Muscle layer of duodenum (tissue), 2 donors: Measurements from ENCODE around the gene OGDH.
"Not testable (repeated sequence)": the region's sequence is repeated elsewhere in the genome, so short reads cannot be mapped to it uniquely, and the experiment has no call there.

Source experiments
- H3K27ac ChIP-seq: one replicate; pipeline ENCODE4 v1.7.0; 2013; ENCODE audit warnings: mild to moderate bottlenecking, low read length
- H3K27me3 ChIP-seq: one replicate; pipeline ENCODE4 v1.7.0; 2013; ENCODE audit warnings: low read depth, mild to moderate bottlenecking, control low read depth, low read length
- H3K36me3 ChIP-seq, 2 donors: one replicate each; pipeline ENCODE4 v1.7.0; 2013; ENCODE audit warnings: low read length in 2 of 2, control low read depth in 1 of 2, mild to moderate bottlenecking in 1 of 2; ENCODE audit not compliant: insufficient read depth in 2 of 2, control insufficient read depth in 1 of 2
- H3K4me1 ChIP-seq, 2 donors: one replicate each; pipeline ENCODE4 v1.7.0; 2013; ENCODE audit warnings: low read length in 2 of 2, mild to moderate bottlenecking in 2 of 2, control low read depth in 1 of 2, moderate library complexity in 1 of 2; ENCODE audit not compliant: insufficient read depth in 2 of 2, control insufficient read depth in 1 of 2
- H3K4me3 ChIP-seq, 2 donors: one replicate each; pipeline ENCODE4 v1.7.0; 2013; ENCODE audit warnings: low read length in 2 of 2, low read depth in 1 of 2, mild to moderate bottlenecking in 1 of 2
- H3K9me3 ChIP-seq, 2 donors: one replicate each; pipeline ENCODE4 v1.7.0; 2013; ENCODE audit warnings: low read length in 2 of 2, control low read depth in 1 of 2, mild to moderate bottlenecking in 1 of 2; ENCODE audit not compliant: control insufficient read depth in 1 of 2
- donor health status: healthy.

Gene OGDH

GRCh38 chr7:44581879-44582603 is 24.4 kb upstream of the OGDH start, which contains the start of gene TMED4:
TSS of gene TMED4 (minus strand) at chr7:44582231. CDS start at chr7:44582206, 25 bp downstream.
- Histone ChIP-seq H3K27ac (peak within 1 kb of the TSS; percentile 99), H3K4me3 (peak within 1 kb of the TSS; percentile 90), H3K4me1 (peaks cover 6 to 16% of the 10 kb centered on the region in 2 donors), H3K9me3 (no peaks in the 10 kb centered on the region), H3K36me3 (peaks cover 11 to 22% of the 10 kb centered on the region in 2 donors), H3K27me3 (no peaks in the 10 kb centered on the region)

- Histone ChIP-seq H3K36me3 (peaks cover 11 to 17% of the 10 kb centered on the region in 2 donors), H3K4me1 (peaks cover 6 to 16% of the 10 kb centered on the region in 2 donors), H3K27me3 (no peaks in the 10 kb centered on the region), H3K27ac (peak overlapping the region; percentile 99), H3K4me3 (peak overlapping the region; percentile 90), H3K9me3 (no peaks in the 10 kb centered on the region)
Observed at GRCh38 chr7:44583146-44583865, 23.1 kb upstream of the OGDH start.

GRCh38 chr7:44587843-44588711 is 18.4 kb upstream of the OGDH start:
- no peak overlapping the region for H3K27ac ChIP-seq
- no peak overlapping the region for H3K4me3 ChIP-seq
- H3K4me1 ChIP-seq, result no peaks in the 10 kb centered on the region
- H3K9me3 ChIP-seq, result no peaks in the 10 kb centered on the region
- no peaks in the 10 kb centered on the region for H3K27me3 ChIP-seq
- H3K36me3 ChIP-seq, result no peaks in the 10 kb centered on the region

DNA sequence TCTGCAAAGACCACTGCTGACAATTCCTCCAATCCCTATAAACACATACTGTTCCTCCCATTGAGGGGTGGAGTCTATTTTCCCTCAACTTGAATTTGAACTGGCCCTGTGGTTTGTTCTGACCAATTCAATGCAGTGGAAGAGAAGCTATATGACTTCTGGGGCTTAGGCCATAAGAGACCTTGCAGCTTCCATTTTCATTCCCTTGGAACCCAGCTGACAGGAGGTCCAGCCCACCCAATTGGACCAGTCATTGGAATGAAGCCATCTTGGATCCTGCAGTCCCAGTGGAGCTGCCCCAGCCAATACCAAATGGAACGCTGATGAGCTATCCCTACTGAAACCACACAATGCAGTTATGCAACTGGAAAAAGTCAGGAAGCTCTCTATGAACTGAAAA is 15.5 kb upstream of the OGDH start:
- no peaks in the 10 kb centered on the region for H3K9me3 ChIP-seq
- H3K27me3 ChIP-seq, result no peaks in the 10 kb centered on the region
- H3K36me3 ChIP-seq, result no peaks in the 10 kb centered on the region
- H3K4me1 ChIP-seq, result no peaks in the 10 kb centered on the region
- H3K27ac ChIP-seq, result no peak overlapping the region
- H3K4me3 ChIP-seq, result no peak overlapping the region

DNA sequence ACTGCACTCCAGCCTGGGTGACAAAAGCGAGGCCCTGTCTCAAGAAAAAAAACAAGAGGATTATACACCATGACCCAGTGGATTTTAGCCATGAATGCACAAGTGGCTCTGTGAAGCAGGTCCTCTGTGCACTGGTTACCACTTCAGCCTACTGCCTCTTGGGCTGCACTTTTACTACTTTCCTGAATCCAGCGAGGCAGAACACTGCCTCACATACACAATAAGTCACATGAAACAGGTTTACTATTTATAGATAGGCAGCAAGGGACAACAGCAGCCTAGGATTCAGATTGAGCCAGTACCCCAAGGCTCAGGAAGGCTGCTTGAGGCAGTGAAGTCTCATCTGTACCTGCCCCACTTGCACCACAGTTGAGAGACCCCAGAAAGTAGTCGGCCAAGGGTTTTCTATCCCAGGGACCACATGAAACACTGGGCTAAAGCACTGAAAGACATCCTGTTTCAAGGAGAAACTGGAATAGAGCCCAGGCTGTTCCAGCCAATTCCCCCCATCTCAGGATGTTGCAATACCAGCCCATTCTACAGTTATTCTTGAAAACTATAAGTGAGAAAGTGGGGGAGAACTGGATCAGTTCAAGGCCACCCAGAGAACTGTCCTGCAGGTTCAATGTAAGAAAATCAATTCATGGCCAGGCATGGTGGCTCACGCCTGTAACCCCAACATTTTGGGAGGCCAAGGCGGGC is 10.3 kb upstream of the OGDH start:
- Histone ChIP-seq H3K27ac (no peak overlapping the region), H3K4me3 (no peak overlapping the region), H3K9me3 (no peaks in the 10 kb centered on the region), H3K27me3 (no peaks in the 10 kb centered on the region), H3K4me1 (no peaks in the 10 kb centered on the region), H3K36me3 (no peaks in the 10 kb centered on the region)

DNA sequence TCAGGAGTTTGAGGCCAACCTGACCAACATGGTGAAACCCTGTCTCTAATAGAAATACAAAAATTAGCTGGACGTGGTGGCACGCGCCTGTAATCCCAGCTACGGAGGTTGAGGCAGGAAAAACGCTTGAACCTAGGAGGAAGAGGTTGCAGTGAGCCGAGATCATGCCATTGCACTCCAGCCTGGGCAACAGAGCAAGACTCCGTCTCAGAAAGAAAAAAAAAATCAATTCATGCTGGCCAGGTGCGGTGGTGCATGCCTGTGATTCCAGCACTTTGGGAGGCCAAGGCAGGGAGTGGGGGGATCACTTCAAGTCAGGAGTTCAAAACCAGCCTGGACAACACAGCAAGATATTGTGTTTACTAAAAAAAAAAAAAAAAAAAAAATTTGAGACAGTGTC is 9.2 kb upstream of the OGDH start:
- H3K4me1 ChIP-seq, H3K27me3 ChIP-seq, H3K4me3 ChIP-seq, H3K36me3 ChIP-seq, H3K27ac ChIP-seq, H3K9me3 ChIP-seq: not testable (repeated sequence)

DNA sequence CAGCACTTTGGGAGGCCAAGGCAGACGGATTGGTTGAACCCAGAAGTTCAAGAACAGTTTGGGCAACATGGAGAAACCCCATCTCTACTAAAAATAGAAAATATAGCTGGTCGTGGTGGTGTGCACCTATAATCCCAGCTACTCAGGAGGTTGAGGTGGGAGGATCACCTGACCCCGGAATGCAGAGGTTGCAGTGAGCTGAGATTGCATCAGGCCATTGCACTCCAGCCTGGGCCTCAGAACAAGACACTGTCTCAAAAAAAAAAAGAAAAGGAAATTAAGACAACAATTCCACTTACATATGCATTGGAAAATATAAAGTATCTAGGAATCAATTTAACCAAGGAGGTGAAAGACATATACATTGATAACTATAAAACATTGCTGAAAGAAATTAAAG is 7.2 kb upstream of the OGDH start:
- Histone ChIP-seq H3K4me1 (no peaks in the 10 kb centered on the region), H3K27ac (no peak overlapping the region), H3K9me3 (no peaks in the 10 kb centered on the region), H3K4me3 (no peak overlapping the region), H3K36me3 (no peaks in the 10 kb centered on the region), H3K27me3 (no peaks in the 10 kb centered on the region)

DNA sequence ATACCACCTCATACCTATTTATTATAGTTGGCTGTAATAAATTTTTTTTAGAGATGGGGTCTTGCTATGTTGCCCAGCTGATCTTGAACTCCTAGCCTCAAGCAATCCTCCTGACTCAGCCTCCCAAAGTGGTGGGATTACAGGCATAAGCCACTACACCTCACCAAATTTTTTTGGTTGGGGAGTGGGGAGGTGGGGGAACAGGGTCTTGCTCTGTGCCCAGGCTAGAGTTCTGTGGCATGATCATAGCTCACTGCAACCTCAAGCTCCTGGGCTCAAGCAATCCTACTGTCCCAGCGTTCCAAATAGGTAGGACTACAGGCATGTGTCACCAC is 3.9 kb upstream of the OGDH start:
- Histone ChIP-seq H3K27ac (no peak overlapping the region), H3K27me3 (no peaks in the 10 kb centered on the region), H3K4me3 (no peak overlapping the region), H3K9me3 (no peaks in the 10 kb centered on the region), H3K4me1 (peaks cover 0 to 4% of the 10 kb centered on the region in 2 donors), H3K36me3 (no peaks in the 10 kb centered on the region)

GRCh38 chr7:44603193-44603592 is 3.2 kb upstream of the OGDH start:
- Histone ChIP-seq H3K4me3 (no peak overlapping the region), H3K4me1 (peaks cover 0 to 6% of the 10 kb centered on the region in 2 donors), H3K9me3 (no peaks in the 10 kb centered on the region), H3K36me3 (no peaks in the 10 kb centered on the region), H3K27me3 (no peaks in the 10 kb centered on the region), H3K27ac (no peak overlapping the region)

DNA sequence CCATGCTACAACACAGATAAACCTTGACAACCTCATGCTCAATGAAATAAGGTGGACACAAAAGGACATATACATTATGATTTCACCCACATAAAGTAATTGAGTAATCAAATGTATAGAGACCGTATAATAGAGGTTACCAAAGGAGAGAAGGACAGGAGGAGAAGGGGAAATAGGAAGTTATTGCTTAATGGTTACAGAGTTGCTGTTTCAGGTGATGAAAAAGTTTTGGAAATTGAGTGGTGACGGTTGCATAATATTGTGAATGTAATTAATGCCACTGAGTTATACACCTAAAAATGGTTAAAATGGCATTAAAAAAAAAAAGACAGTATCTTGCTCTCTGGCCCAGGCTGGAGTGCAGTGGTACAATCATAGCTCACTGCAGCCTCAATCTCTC is 1.5 kb upstream of the OGDH start:
- Histone ChIP-seq H3K27ac (no peak overlapping the region), H3K36me3 (no peaks in the 10 kb centered on the region), H3K4me1 (peaks cover 0 to 9% of the 10 kb centered on the region in 2 donors), H3K4me3 (no peak overlapping the region), H3K27me3 (no peaks in the 10 kb centered on the region), H3K9me3 (no peaks in the 10 kb centered on the region)
